GM13976 (cell line): ENCODE data around the gene BRIP1.
A peak's percentile ranks its signal among the peaks of the same experiment; 100 is the strongest.

ENCODE experiments used
- DNase-seq: peaks from one replicate; pipeline ENCODE4 v3.0.0; 2012; ENCODE audit warnings: low spot score
- CTCF ChIP-seq: IDR thresholded peaks from 2 replicates; pipeline ENCODE4 v1.5.1; 2012; ENCODE audit warnings: borderline replicate concordance, mild to moderate bottlenecking; ENCODE audit not compliant: insufficient read depth; ENCODE audit errors: extremely low read depth, missing control alignments, control extremely low read depth
- in situ Hi-C: fragments of 300-500 bp; cut with MboI; formaldehyde crosslinking; loops from one replicate; pipeline ENCODE4 v1.12.0; 2022; ENCODE audit warnings: low sequenced_read_pairs, mixed read lengths, inconsistent platforms; ENCODE audit not compliant: unreplicated experiment

The BRIP1 gene

DNA sequence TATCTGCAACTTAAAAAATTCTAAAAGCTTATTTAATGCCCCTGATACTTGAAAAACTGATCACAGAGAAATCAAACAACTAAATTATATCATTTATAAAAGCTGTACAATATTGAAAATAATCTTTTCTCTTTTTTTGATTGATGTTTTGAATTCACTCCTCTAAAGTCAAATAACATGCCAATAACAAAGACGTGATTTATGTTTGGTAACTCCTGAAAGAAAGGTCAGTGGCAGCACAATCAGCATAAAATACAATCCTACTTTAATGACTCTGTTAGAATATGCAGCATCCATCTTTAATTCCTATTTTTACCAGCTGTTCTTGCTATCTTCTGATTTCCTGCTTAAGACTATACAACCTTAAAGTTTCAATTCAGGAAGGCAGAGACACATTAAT is 221.6 kb downstream of the BRIP1 start:
- in situ Hi-C loops, result no loop called here
- no peak for DNase-seq
- no peak for TF ChIP-seq CTCF

- no peak for DNase-seq
- TF ChIP-seq CTCF, result no peak
- in situ Hi-C loops, result no loop called here
Observed at GRCh38 chr17:61641084-61641483, 222.2 kb downstream of the BRIP1 start.

- in situ Hi-C loops, result loop anchor here (5.0 to 10.0 kb wide), 2 partner anchors 202 to 465 kb away; no protein-coding TSS in a partner anchor
Observed at GRCh38 chr17:61639818-61640217, 223.5 kb downstream of the BRIP1 start.

GRCh38 chr17:61638087-61638486 is 225.2 kb downstream of the BRIP1 start:
- DNase-seq, result no peak
- no peak for TF ChIP-seq CTCF
- in situ Hi-C loops, result loop anchor here (5.0 to 10.0 kb wide), 2 partner anchors 204 to 467 kb away; no protein-coding TSS in a partner anchor

More at GRCh38 chr17:61639818-61640217, 223.5 kb downstream of the BRIP1 start:
- no peak for TF ChIP-seq CTCF
- DNase-seq, result no peak

- TF ChIP-seq CTCF, result peak; percentile 57
- in situ Hi-C loops, result loop anchor here (5.0 to 10.0 kb wide), 2 partner anchors 206 to 469 kb away; no protein-coding TSS in a partner anchor
- DNase-seq, result peak; percentile 21
Observed at GRCh38 chr17:61635913-61636432, 227.4 kb downstream of the BRIP1 start.

DNA sequence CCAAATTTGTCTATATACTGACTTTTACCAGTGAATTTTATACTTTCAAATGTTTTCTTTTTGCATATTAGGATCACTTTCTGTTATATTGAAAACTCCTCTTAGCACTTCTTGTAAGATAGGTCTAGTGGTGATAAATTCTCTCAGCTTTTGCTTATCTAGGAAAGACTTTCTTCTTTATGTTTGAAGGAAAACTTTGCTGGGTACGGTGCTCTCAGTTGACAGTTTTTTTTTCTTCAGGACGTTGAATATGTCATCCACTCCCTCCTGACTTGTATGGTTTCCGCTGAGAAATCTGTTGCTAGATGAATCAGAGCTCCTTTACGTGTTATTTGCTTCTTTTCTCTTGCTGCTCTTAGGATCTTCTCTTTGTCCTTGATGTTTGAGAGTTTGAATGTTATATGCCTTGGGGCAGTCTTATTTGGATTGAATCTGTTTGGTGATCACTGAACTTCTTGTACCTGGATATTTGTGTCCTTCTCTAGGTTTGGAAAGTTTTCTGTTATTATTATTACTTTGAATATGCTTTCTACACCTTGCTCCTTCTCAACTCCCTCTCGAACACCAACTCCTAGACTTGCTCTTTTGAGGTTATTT is 228.3 kb downstream of the BRIP1 start:
- no peak for TF ChIP-seq CTCF
- in situ Hi-C loops, result loop anchor here (5.0 to 10.0 kb wide), 2 partner anchors 207 to 470 kb away; no protein-coding TSS in a partner anchor
- DNase-seq, result no peak
